IMR-90 (cell line): ENCODE results near the gene IRS4. TPM values are rescaled to one million over a fixed set of nuclear protein-coding genes. Genes with fewer than 3 reads are reported as not detected.

ENCODE experiments used
- ATAC-seq: fragments of 200-7000 bp; cut with Tn5 transposase; 2 replicates; pipeline ENCODE4 v1.9.1; 2020; ENCODE audit warnings: low read depth, mild to moderate bottlenecking, moderate library complexity
- BruUV-seq: library from RNA; stranded (reverse); fragments of 400-500 nt; replicated peaks from 2 replicates; lab custom pipeline; 2021; lab: Mats Ljungman, UMichigan
- CTCF ChIA-PET: fragments of 300-600 bp; formaldehyde crosslinking; extraction: SDS; loops from one replicate; lab custom pipeline; 2021; ENCODE audit warnings: antibody characterized with exemption; lab: Yijun Ruan, JAX
- POLR2A ChIA-PET: fragments of 300-600 bp; sonication (Branson Sonifier 250); formaldehyde crosslinking; loops from one replicate; lab custom pipeline; 2022; ENCODE audit warnings: antibody characterized with exemption; ENCODE audit not compliant: unreplicated experiment; lab: Charles Lee
- DNase-seq: peaks from one replicate; pipeline ENCODE4 v3.0.0; 2013
- H2AFZ ChIP-seq: replicated peaks from 2 replicates; pipeline ENCODE3; 2013; ENCODE audit warnings: low read length, mild to moderate bottlenecking; ENCODE audit not compliant: poor library complexity
- H2AK5ac ChIP-seq: 2 replicates; pipeline ENCODE4 v1.6.1; 2013; ENCODE audit warnings: low read depth, low read length, inconsistent platforms
- H2AK9ac ChIP-seq: replicated peaks from 2 replicates; pipeline ENCODE3; 2013; ENCODE audit warnings: mild to moderate bottlenecking, low read depth, low read length, moderate library complexity; ENCODE audit not compliant: poor library complexity
- H2BK120ac ChIP-seq: 2 replicates; pipeline ENCODE4 v1.6.1; 2013; ENCODE audit warnings: low read depth, low read length, inconsistent platforms
- H2BK15ac ChIP-seq: 3 replicates; pipeline ENCODE4 v1.6.1; 2013; ENCODE audit warnings: low read depth, low read length, inconsistent platforms
- H2BK20ac ChIP-seq: 2 replicates; pipeline ENCODE4 v1.6.1; 2013; ENCODE audit warnings: low read depth, mild to moderate bottlenecking, inconsistent platforms, low read length, moderate library complexity
- H2BK5ac ChIP-seq: 2 replicates; pipeline ENCODE4 v1.6.1; 2013; ENCODE audit warnings: mild to moderate bottlenecking, low read depth, low read length, inconsistent platforms; ENCODE audit not compliant: poor library complexity, severe bottlenecking
- H3K14ac ChIP-seq: replicated peaks from 2 replicates; pipeline ENCODE4 v1.6.1; 2013; ENCODE audit warnings: low read depth, low read length, inconsistent platforms
- H3K18ac ChIP-seq: 2 replicates; pipeline ENCODE4 v1.6.1; 2013; ENCODE audit warnings: low read depth, low read length, control low read depth
- H3K23ac ChIP-seq: 2 replicates; pipeline ENCODE4 v1.6.1; 2013; ENCODE audit warnings: low read depth, low read length, inconsistent platforms
- H3K27ac ChIP-seq: 2 replicates; pipeline ENCODE4 v1.5.1; 2013; ENCODE audit warnings: mild to moderate bottlenecking, control low read depth, low read length; ENCODE audit not compliant: insufficient read depth
- H3K27me3 ChIP-seq: 2 replicates; pipeline ENCODE4 v1.6.1; 2013; ENCODE audit warnings: low read length; ENCODE audit not compliant: control insufficient read depth, insufficient read depth
- H3K36me3 ChIP-seq: 2 replicates; pipeline ENCODE4 v1.6.1; 2013; ENCODE audit warnings: low read length, mixed read lengths; ENCODE audit not compliant: control insufficient read depth, insufficient read depth
- H3K4ac ChIP-seq: 2 replicates; pipeline ENCODE4 v1.6.1; 2013; ENCODE audit warnings: low read depth, low read length, inconsistent platforms
- H3K4me1 ChIP-seq: 2 replicates; pipeline ENCODE4 v1.6.1; 2013; ENCODE audit warnings: low read length, mixed read lengths; ENCODE audit not compliant: control insufficient read depth, insufficient read depth
- H3K4me2 ChIP-seq: 2 replicates; pipeline ENCODE4 v1.6.1; 2013; ENCODE audit warnings: low read depth, mild to moderate bottlenecking, control low read depth, low read length, moderate library complexity
- H3K4me3 ChIP-seq: 2 replicates; pipeline ENCODE4 v1.5.1; 2013; ENCODE audit warnings: low read depth, mild to moderate bottlenecking, control low read depth, low read length, moderate library complexity; ENCODE audit not compliant: insufficient read depth
- H3K56ac ChIP-seq: 2 replicates; pipeline ENCODE4 v1.6.1; 2013; ENCODE audit warnings: low read length, inconsistent platforms; ENCODE audit not compliant: insufficient read depth; ENCODE audit errors: extremely low read depth
- H3K79me1 ChIP-seq, 2 experiments: 2 replicates each; pipeline ENCODE4 v1.6.1; 2013; ENCODE audit warnings: low read length in 2 of 2, inconsistent platforms in 1 of 2, low read depth in 1 of 2
- H3K9ac ChIP-seq: 2 replicates; pipeline ENCODE4 v1.6.1; 2013; ENCODE audit warnings: low read depth, low read length, control low read depth
- H3K9me1 ChIP-seq: 2 replicates; pipeline ENCODE4 v1.6.1; 2013; ENCODE audit warnings: low read length, inconsistent platforms; ENCODE audit not compliant: insufficient read depth
- H3K9me3 ChIP-seq: 2 replicates; pipeline ENCODE4 v1.6.1; 2013; ENCODE audit warnings: low read length; ENCODE audit not compliant: control insufficient read depth, insufficient read depth
- H4K20me1 ChIP-seq: 2 replicates; pipeline ENCODE4 v1.6.1; 2013; ENCODE audit warnings: low read length, inconsistent platforms; ENCODE audit not compliant: insufficient read depth
- H4K5ac ChIP-seq: 2 replicates; pipeline ENCODE4 v1.6.1; 2013; ENCODE audit warnings: mild to moderate bottlenecking, low read depth, low read length, control low read depth
- H4K8ac ChIP-seq, 2 experiments: 2 replicates each; pipeline ENCODE4 v1.6.1; 2013; ENCODE audit warnings: low read depth in 2 of 2, low read length in 2 of 2, control low read depth in 1 of 2, inconsistent platforms in 1 of 2
- H4K91ac ChIP-seq: 2 replicates; pipeline ENCODE4 v1.6.1; 2013; ENCODE audit warnings: low read depth, low read length, inconsistent platforms; ENCODE audit not compliant: insufficient read depth
- BHLHE40 ChIP-seq: fragments of 150-350 bp; IDR thresholded peaks from 2 replicates; pipeline ENCODE4 v1.6.1; 2016; ENCODE audit warnings: mild to moderate bottlenecking, low read depth, low read length
- CEBPB ChIP-seq: IDR thresholded peaks from 2 replicates; pipeline ENCODE4 v1.6.1; 2012; ENCODE audit warnings: low read depth, low read length, improper control_type of control experiment
- CHD1 ChIP-seq: IDR thresholded peaks from 2 replicates; pipeline ENCODE4 v1.6.1; 2012; ENCODE audit warnings: low read depth, low read length, improper control_type of control experiment
- MAFK ChIP-seq: IDR thresholded peaks from 2 replicates; pipeline ENCODE4 v1.6.1; 2012; ENCODE audit warnings: low read depth, low read length, improper control_type of control experiment
- MXI1 ChIP-seq: IDR thresholded peaks from 2 replicates; pipeline ENCODE4 v1.6.1; 2012; ENCODE audit warnings: low read depth, mild to moderate bottlenecking, low read length, moderate library complexity, borderline replicate concordance
- NFE2L2 ChIP-seq: fragments of 150-350 bp; IDR thresholded peaks from 2 replicates; pipeline ENCODE4 v1.6.1; 2016; ENCODE audit warnings: low read depth, mild to moderate bottlenecking, low read length
- RAD21 ChIP-seq: IDR thresholded peaks from 2 replicates; pipeline ENCODE4 v1.6.1; 2012; ENCODE audit warnings: low read length, improper control_type of control experiment
- RCOR1 ChIP-seq: IDR thresholded peaks from 2 replicates; pipeline ENCODE4 v1.6.1; 2012; ENCODE audit warnings: mild to moderate bottlenecking, low read length, improper control_type of control experiment; ENCODE audit not compliant: insufficient replicate concordance
- RFX5 ChIP-seq: IDR thresholded peaks from 2 replicates; pipeline ENCODE4 v1.8.0; 2012; ENCODE audit warnings: low read depth, mild to moderate bottlenecking, low read length, moderate library complexity
- SMC3 ChIP-seq: fragments of 150-350 bp; IDR thresholded peaks from 2 replicates; pipeline ENCODE4 v1.6.1; 2016; ENCODE audit warnings: low read depth, mild to moderate bottlenecking, antibody characterized with exemption, low read length, moderate library complexity
- WGBS, 2 experiments: methylation state at CpG; one replicate each; pipeline versions ENCODE4 v1.1.5 to v1.1.7; 2013; ENCODE audit warnings: missing lambda C conversion rate in 2 of 2; ENCODE audit not compliant: insufficient read length in 1 of 2; ENCODE audit errors: extremely low coverage in 2 of 2; 5-methylcytosine and 5-hydroxymethylcytosine counted together
- dilution Hi-C: fragments of 300-500 bp; cut with HindIII; formaldehyde crosslinking; loops from one replicate; pipeline ENCODE4 v1.14.3; 2018; ENCODE audit warnings: low sequenced_read_pairs; ENCODE audit not compliant: unreplicated experiment
- in situ Hi-C: fragments of 300-500 bp; cut with MboI; formaldehyde crosslinking; loops from 3 replicates; pipeline ENCODE4 v1.14.3; 2019; ENCODE audit warnings: low sequenced_read_pairs, inconsistent platforms, mixed read lengths
- intact Hi-C: fragments of 100-400 bp; cut with micrococcal nuclease; formaldehyde crosslinking; loops from 2 replicates; pipeline ENCODE4 v1.10.0; 2022
- polyA plus RNA-seq, 3 experiments: library from polyadenylated mRNA; depleted of rRNA; stranded (reverse); fragments of >200 nt; gene quantifications; 2 replicates each; pipeline ENCODE4 v1.2.3, GENCODE V29; 2012; ENCODE audit warnings: low replicate concordance in 1 of 3
- total RNA-seq: library from RNA; depleted of rRNA; stranded (reverse); fragments of >200 nt; gene quantifications from 2 replicates; pipeline ENCODE4 v1.2.3, GENCODE V29; 2012
- TF ChIP-seq, protein P1 (sequence below): fragments of 150-350 bp; IDR thresholded peaks from 2 replicates; pipeline ENCODE4 v1.6.1; 2017; ENCODE audit warnings: mild to moderate bottlenecking, antibody characterized with exemption, low read length, low read depth
- TF ChIP-seq, protein P2 (sequence below): conservative IDR thresholded peaks from 2 replicates; pipeline ENCODE4 v1.5.1; 2012; ENCODE audit warnings: mild to moderate bottlenecking, low read depth, low read length, improper control_type of control experiment
- TF ChIP-seq, protein P3 (sequence below): fragments of 150-350 bp; IDR thresholded peaks from 2 replicates; pipeline ENCODE4 v1.6.1; 2016; ENCODE audit warnings: low read depth, mild to moderate bottlenecking, low read length, moderate library complexity, borderline replicate concordance

The IRS4 gene
- total and polyA plus RNA-seq, 2 of the 4 experiments (the other 2 are of a cell fraction) = 0.02 TPM; not detected in 1

DNA sequence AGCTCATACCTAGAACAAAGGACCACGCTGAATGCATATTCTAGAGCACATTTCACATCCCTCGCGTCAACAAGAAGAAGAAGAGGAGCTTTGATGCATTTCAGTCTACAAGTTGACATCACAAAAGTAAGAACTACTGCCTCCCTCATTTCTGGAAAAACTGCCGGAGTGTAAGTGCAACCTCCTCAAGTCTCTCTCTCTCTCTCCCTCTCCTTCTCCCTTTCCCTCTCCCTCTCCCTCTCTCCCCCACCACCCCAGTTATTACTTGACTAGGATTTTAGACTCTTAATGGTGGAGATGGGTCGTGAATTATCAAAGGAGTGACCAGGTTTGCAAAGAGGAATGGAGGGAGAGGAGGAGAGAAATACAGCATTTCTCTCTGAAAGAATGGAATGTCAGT lies 1.4 kb upstream of the IRS4 start:
- H4K5ac ChIP-seq = no peak overlapping the region
- H3K27me3 ChIP-seq = peaks cover 45% of the 10 kb centered on the region
- no peak for DNase-seq
- H3K9me3 ChIP-seq = peaks cover 9% of the 10 kb centered on the region; the same call in 1 of the 2 replicates
- no peak overlapping the region for H3K56ac ChIP-seq
- H3K4me1 ChIP-seq = no peaks in the 10 kb centered on the region
- H2BK120ac ChIP-seq = no peak overlapping the region
- no peak overlapping the region for H4K8ac ChIP-seq
- H2AK5ac ChIP-seq = no peak overlapping the region
- no peak overlapping the region for H2AFZ ChIP-seq
- no peak overlapping the region for H3K27ac ChIP-seq
- no peak overlapping the region for H3K4me2 ChIP-seq
- dilution Hi-C loops (no loop called here), intact Hi-C loops (no loop called here), in situ Hi-C loops (no loop called here)
- H3K18ac ChIP-seq = no peak overlapping the region
- H3K36me3 ChIP-seq = no peaks in the 10 kb centered on the region
- no peaks in the 10 kb centered on the region for H4K20me1 ChIP-seq
- H2AK9ac ChIP-seq = no peak overlapping the region
- no peak overlapping the region for H2BK20ac ChIP-seq
- TF ChIP-seq, protein P1, sequence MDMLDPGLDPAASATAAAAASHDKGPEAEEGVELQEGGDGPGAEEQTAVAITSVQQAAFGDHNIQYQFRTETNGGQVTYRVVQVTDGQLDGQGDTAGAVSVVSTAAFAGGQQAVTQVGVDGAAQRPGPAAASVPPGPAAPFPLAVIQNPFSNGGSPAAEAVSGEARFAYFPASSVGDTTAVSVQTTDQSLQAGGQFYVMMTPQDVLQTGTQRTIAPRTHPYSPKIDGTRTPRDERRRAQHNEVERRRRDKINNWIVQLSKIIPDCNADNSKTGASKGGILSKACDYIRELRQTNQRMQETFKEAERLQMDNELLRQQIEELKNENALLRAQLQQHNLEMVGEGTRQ = no peak
- TF ChIP-seq BHLHE40 = no peak
- TF ChIP-seq, protein P2, sequence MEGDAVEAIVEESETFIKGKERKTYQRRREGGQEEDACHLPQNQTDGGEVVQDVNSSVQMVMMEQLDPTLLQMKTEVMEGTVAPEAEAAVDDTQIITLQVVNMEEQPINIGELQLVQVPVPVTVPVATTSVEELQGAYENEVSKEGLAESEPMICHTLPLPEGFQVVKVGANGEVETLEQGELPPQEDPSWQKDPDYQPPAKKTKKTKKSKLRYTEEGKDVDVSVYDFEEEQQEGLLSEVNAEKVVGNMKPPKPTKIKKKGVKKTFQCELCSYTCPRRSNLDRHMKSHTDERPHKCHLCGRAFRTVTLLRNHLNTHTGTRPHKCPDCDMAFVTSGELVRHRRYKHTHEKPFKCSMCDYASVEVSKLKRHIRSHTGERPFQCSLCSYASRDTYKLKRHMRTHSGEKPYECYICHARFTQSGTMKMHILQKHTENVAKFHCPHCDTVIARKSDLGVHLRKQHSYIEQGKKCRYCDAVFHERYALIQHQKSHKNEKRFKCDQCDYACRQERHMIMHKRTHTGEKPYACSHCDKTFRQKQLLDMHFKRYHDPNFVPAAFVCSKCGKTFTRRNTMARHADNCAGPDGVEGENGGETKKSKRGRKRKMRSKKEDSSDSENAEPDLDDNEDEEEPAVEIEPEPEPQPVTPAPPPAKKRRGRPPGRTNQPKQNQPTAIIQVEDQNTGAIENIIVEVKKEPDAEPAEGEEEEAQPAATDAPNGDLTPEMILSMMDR = no peak
- TF ChIP-seq, protein P3, sequence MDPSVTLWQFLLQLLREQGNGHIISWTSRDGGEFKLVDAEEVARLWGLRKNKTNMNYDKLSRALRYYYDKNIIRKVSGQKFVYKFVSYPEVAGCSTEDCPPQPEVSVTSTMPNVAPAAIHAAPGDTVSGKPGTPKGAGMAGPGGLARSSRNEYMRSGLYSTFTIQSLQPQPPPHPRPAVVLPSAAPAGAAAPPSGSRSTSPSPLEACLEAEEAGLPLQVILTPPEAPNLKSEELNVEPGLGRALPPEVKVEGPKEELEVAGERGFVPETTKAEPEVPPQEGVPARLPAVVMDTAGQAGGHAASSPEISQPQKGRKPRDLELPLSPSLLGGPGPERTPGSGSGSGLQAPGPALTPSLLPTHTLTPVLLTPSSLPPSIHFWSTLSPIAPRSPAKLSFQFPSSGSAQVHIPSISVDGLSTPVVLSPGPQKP = no peak
- TF ChIP-seq SMC3 = no peak
- TF ChIP-seq CHD1 = no peak
- no peak for TF ChIP-seq RAD21
- no peak for TF ChIP-seq NFE2L2
- no peak for TF ChIP-seq RCOR1
- no peak for TF ChIP-seq RFX5
- TF ChIP-seq MXI1 = no peak
- no peak for TF ChIP-seq MAFK
- no peak for TF ChIP-seq CEBPB
- no peak overlapping the region for H2BK5ac ChIP-seq
- no peak overlapping the region for H4K91ac ChIP-seq
- no peak overlapping the region for H3K14ac ChIP-seq
- no peak for ATAC-seq
- H3K9ac ChIP-seq = no peak overlapping the region
- no peaks in the 10 kb centered on the region for H3K9me1 ChIP-seq
- CTCF ChIA-PET = no interaction called here
- BruUV-seq = no TSS peak
- H3K4ac ChIP-seq = no peak overlapping the region
- POLR2A ChIA-PET = no interaction called here
- no peak overlapping the region for H3K4me3 ChIP-seq
- no peak overlapping the region for H3K23ac ChIP-seq
- no peaks in the 10 kb centered on the region for H3K79me1 ChIP-seq
- H2BK15ac ChIP-seq = no peak overlapping the region
- no CpG with 5 or more reads among the region's 5 CpGs for WGBS, 2 experiments
